SK-N-SH treated with all-trans-retinoic acid at 6 μM for 48 hours (cell line): ENCODE data around the gene DPP6.

Experiments used
- ARNTL ChIP-seq: fragments of 450-650 bp; formaldehyde crosslinking; IDR thresholded peaks from 2 replicates; pipeline ENCODE4 v1.5.0; 2020; ENCODE audit warnings: low read depth, mild to moderate bottlenecking, moderate library complexity, borderline replicate concordance
- BACH2 ChIP-seq: fragments of 250-450 bp; sonication (Bioruptor Pico); IDR thresholded peaks from 2 replicates; pipeline ENCODE4 v1.9.0; 2021; ENCODE audit warnings: mild to moderate bottlenecking, borderline replicate concordance
- ISL1 ChIP-seq: fragments of 250-450 bp; sonication (Bioruptor Pico); IDR thresholded peaks from 2 replicates; pipeline ENCODE4 v2.1.2; 2022; ENCODE audit warnings: mild to moderate bottlenecking, moderate library complexity
- OSR1 ChIP-seq: fragments of 250-450 bp; sonication (Bioruptor Pico); IDR thresholded peaks from 2 replicates; pipeline ENCODE4 v1.8.0; 2022; ENCODE audit warnings: moderate library complexity, mild to moderate bottlenecking, inconsistent platforms
- RARB ChIP-seq: fragments of 250-450 bp; sonication (Bioruptor Pico); IDR thresholded peaks from 2 replicates; pipeline ENCODE4 v1.8.0; 2021; ENCODE audit warnings: mild to moderate bottlenecking, moderate library complexity
- TCF4 ChIP-seq: fragments of 250-450 bp; sonication (Bioruptor Pico); IDR thresholded peaks from 2 replicates; pipeline ENCODE4 v1.8.0; 2021; ENCODE audit warnings: mild to moderate bottlenecking, moderate library complexity, borderline replicate concordance
- ZC3H10 ChIP-seq: fragments of 250-450 bp; sonication (Bioruptor Pico); IDR thresholded peaks from 2 replicates; pipeline ENCODE4 v1.5.1; 2021; ENCODE audit warnings: mild to moderate bottlenecking, moderate library complexity
- ZFP3 ChIP-seq: fragments of 250-450 bp; sonication (Bioruptor Pico); IDR thresholded peaks from 2 replicates; pipeline ENCODE4 v1.5.0; 2020; ENCODE audit warnings: mild to moderate bottlenecking, moderate library complexity
- ZFP30 ChIP-seq: fragments of 450-650 bp; formaldehyde crosslinking; IDR thresholded peaks from 2 replicates; pipeline ENCODE4 v1.5.0; 2022; ENCODE audit warnings: mild to moderate bottlenecking, moderate library complexity
- TF ChIP-seq, protein P1 (sequence below): fragments of 250-450 bp; sonication (Bioruptor Pico); IDR thresholded peaks from 2 replicates; pipeline ENCODE4 v1.5.1; 2020; ENCODE audit warnings: low read depth, mild to moderate bottlenecking, moderate library complexity
- TF ChIP-seq, protein P2 (sequence below): fragments of 250-450 bp; sonication (Bioruptor Pico); IDR thresholded peaks from 2 replicates; pipeline ENCODE4 v1.5.1; 2021; ENCODE audit warnings: mild to moderate bottlenecking, moderate library complexity
- TF ChIP-seq, protein P3 (sequence below): fragments of 250-450 bp; sonication (Bioruptor Pico); IDR thresholded peaks from 2 replicates; pipeline ENCODE4 v1.5.0; 2020; ENCODE audit warnings: mild to moderate bottlenecking, moderate library complexity

DNA sequence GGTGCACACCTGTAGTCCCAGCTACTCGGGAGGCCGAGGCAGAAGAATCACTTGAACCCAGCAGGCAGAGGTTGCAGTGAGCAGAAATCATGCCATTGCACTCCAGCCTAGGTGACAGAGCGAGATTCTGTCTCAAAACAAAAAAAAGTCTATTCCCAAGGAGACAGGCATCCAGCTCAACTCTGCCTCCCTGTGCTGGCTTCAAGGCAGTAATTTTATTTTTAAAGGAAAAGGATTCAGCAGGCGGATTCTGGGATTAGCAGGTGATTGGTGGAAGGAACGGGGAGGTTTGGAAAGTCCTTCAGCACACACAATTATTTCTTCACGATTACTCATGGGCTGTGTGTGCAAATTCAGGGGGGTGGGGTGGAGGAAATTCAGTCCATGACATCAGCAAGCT lies 707.8 kb downstream of the DPP6 start:
- TF ChIP-seq, protein P1, sequence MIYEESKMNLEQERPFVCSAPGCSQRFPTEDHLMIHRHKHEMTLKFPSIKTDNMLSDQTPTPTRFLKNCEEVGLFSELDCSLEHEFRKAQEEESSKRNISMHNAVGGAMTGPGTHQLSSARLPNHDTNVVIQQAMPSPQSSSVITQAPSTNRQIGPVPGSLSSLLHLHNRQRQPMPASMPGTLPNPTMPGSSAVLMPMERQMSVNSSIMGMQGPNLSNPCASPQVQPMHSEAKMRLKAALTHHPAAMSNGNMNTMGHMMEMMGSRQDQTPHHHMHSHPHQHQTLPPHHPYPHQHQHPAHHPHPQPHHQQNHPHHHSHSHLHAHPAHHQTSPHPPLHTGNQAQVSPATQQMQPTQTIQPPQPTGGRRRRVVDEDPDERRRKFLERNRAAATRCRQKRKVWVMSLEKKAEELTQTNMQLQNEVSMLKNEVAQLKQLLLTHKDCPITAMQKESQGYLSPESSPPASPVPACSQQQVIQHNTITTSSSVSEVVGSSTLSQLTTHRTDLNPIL (CRISPR knock-in tag) = no peak
- TF ChIP-seq ZFP30 (CRISPR knock-in tag) (no peak), OSR1 (CRISPR knock-in tag) (no peak), TCF4 (CRISPR knock-in tag) (no peak), ISL1 (CRISPR knock-in tag) (no peak), ZFP3 (CRISPR knock-in tag) (no peak), ARNTL (CRISPR knock-in tag) (no peak), ZC3H10 (no peak), RARB (CRISPR knock-in tag) (no peak), BACH2 (CRISPR knock-in tag) (no peak)
- TF ChIP-seq, protein P2, sequence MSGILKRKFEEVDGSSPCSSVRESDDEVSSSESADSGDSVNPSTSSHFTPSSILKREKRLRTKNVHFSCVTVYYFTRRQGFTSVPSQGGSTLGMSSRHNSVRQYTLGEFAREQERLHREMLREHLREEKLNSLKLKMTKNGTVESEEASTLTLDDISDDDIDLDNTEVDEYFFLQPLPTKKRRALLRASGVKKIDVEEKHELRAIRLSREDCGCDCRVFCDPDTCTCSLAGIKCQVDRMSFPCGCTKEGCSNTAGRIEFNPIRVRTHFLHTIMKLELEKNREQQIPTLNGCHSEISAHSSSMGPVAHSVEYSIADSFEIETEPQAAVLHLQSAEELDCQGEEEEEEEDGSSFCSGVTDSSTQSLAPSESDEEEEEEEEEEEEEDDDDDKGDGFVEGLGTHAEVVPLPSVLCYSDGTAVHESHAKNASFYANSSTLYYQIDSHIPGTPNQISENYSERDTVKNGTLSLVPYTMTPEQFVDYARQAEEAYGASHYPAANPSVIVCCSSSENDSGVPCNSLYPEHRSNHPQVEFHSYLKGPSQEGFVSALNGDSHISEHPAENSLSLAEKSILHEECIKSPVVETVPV = no peak
- TF ChIP-seq, protein P3, sequence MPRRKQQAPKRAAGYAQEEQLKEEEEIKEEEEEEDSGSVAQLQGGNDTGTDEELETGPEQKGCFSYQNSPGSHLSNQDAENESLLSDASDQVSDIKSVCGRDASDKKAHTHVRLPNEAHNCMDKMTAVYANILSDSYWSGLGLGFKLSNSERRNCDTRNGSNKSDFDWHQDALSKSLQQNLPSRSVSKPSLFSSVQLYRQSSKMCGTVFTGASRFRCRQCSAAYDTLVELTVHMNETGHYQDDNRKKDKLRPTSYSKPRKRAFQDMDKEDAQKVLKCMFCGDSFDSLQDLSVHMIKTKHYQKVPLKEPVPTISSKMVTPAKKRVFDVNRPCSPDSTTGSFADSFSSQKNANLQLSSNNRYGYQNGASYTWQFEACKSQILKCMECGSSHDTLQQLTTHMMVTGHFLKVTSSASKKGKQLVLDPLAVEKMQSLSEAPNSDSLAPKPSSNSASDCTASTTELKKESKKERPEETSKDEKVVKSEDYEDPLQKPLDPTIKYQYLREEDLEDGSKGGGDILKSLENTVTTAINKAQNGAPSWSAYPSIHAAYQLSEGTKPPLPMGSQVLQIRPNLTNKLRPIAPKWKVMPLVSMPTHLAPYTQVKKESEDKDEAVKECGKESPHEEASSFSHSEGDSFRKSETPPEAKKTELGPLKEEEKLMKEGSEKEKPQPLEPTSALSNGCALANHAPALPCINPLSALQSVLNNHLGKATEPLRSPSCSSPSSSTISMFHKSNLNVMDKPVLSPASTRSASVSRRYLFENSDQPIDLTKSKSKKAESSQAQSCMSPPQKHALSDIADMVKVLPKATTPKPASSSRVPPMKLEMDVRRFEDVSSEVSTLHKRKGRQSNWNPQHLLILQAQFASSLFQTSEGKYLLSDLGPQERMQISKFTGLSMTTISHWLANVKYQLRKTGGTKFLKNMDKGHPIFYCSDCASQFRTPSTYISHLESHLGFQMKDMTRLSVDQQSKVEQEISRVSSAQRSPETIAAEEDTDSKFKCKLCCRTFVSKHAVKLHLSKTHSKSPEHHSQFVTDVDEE = no peak
